ENCODE results near the gene NRBF2.

Gene NRBF2

DNA sequence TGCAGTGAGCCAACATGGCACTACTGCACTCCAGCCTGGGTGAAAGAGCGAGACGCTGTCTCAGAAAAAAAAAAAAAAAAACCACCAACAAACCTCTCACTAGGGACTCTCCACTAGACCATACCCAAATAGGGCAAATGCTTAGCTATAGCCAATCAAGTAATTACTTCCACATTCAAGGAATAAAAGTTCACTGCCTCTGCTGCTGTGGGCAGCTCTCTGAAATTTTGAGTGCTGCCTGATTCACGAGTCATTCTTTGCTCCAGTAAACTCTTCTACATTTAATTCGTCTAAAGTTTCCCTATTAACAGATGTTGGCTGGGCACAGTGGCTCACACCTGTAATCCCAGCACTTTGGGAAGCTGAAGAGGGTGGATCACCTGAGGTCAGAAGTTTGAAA lies 4.7 kb upstream of the NRBF2 start:
- H3K4me1 ChIP-seq (ENCODE audit: insufficient read depth, low read length, poor library complexity, severe bottlenecking): no peaks in the 10 kb centered on the region
- peaks cover under 1% of the 10 kb centered on the region; the same call in 1 of the 2 replicates for H3K79me2 ChIP-seq (ENCODE audit: insufficient read depth, low read length)
- no peaks in the 10 kb centered on the region for H4K20me1 ChIP-seq (ENCODE audit: insufficient read depth, low read length, poor library complexity, severe bottlenecking)
- H3F3A ChIP-seq (ENCODE audit: low read depth): no peaks in the 10 kb centered on the region
- no peak overlapping the region for H2AFZ ChIP-seq (ENCODE audit: low read length)
- H3K9me3 ChIP-seq (ENCODE audit: insufficient read depth, low read depth, low read length): no peaks in the 10 kb centered on the region
- peaks cover 74% of the 10 kb centered on the region for H3K27me3 ChIP-seq (ENCODE audit: insufficient read depth, low read length, poor library complexity, severe bottlenecking)
- no peak overlapping the region for H3K4me3 ChIP-seq (ENCODE audit: low read length, poor library complexity, severe bottlenecking)
- H3K36me3 ChIP-seq (ENCODE audit: insufficient read depth, low read length): no peaks in the 10 kb centered on the region
- no peak overlapping the region for H3K4me2 ChIP-seq (ENCODE audit: low read depth, low read length, poor library complexity, severe bottlenecking)
- TF ChIP-seq EZH2phosphoT487 (IDR thresholded peaks at IDR 0.05; ENCODE audit: borderline replicate concordance) (no peak), CTCF (conservative IDR thresholded peaks at IDR 0.05; ENCODE audit: low read length) (no peak)
- H3K9me2 ChIP-seq (replicated peaks; ENCODE audit: low read depth, low read length): no peaks in the 10 kb centered on the region
- H3K9ac ChIP-seq (ENCODE audit: low read depth, low read length, poor library complexity, severe bottlenecking): no peak overlapping the region

GRCh38 chr10:63129888-63130287 lies 3.2 kb upstream of the NRBF2 start:
- TF ChIP-seq EZH2phosphoT487 (IDR thresholded peaks at IDR 0.05; ENCODE audit: borderline replicate concordance) (no peak), CTCF (conservative IDR thresholded peaks at IDR 0.05; ENCODE audit: low read length) (no peak)
- H3F3A ChIP-seq (ENCODE audit: low read depth): no peaks in the 10 kb centered on the region
- no peak overlapping the region for H3K4me2 ChIP-seq (ENCODE audit: low read depth, low read length, poor library complexity, severe bottlenecking)
- H2AFZ ChIP-seq (ENCODE audit: low read length): no peak overlapping the region
- H3K9me3 ChIP-seq (ENCODE audit: insufficient read depth, low read depth, low read length): no peaks in the 10 kb centered on the region
- peaks cover 12% of the 10 kb centered on the region for H3K4me1 ChIP-seq (ENCODE audit: insufficient read depth, low read length, poor library complexity, severe bottlenecking)
- no peak overlapping the region for H3K9ac ChIP-seq (ENCODE audit: low read depth, low read length, poor library complexity, severe bottlenecking)
- H3K27me3 ChIP-seq (ENCODE audit: insufficient read depth, low read length, poor library complexity, severe bottlenecking): peaks cover 74% of the 10 kb centered on the region
- no peaks in the 10 kb centered on the region for H3K9me2 ChIP-seq (replicated peaks; ENCODE audit: low read depth, low read length)
- peaks cover 15% of the 10 kb centered on the region for H3K79me2 ChIP-seq (ENCODE audit: insufficient read depth, low read length)
- H3K4me3 ChIP-seq (ENCODE audit: low read length, poor library complexity, severe bottlenecking): no peak overlapping the region
- no peaks in the 10 kb centered on the region for H3K36me3 ChIP-seq (ENCODE audit: insufficient read depth, low read length)
- peaks cover 13% of the 10 kb centered on the region for H4K20me1 ChIP-seq (ENCODE audit: insufficient read depth, low read length, poor library complexity, severe bottlenecking)

GRCh38 chr10:63132651-63133055 lies 475 bp upstream of the NRBF2 start:
- TF ChIP-seq EZH2phosphoT487 (IDR thresholded peaks at IDR 0.05; ENCODE audit: borderline replicate concordance) (no peak), CTCF (conservative IDR thresholded peaks at IDR 0.05; ENCODE audit: low read length) (0 out of 2 replicates have a peak, but pooled peaks have one; percentile 17)
- no peaks in the 10 kb centered on the region for H3F3A ChIP-seq (ENCODE audit: low read depth)
- no peaks in the 10 kb centered on the region for H3K36me3 ChIP-seq (ENCODE audit: insufficient read depth, low read length)
- H3K79me2 ChIP-seq (ENCODE audit: insufficient read depth, low read length): peaks cover 43% of the 10 kb centered on the region
- H3K4me2 ChIP-seq (ENCODE audit: low read depth, low read length, poor library complexity, severe bottlenecking): peak overlapping the region; percentile 63
- H3K9me2 ChIP-seq (replicated peaks; ENCODE audit: low read depth, low read length): no peaks in the 10 kb centered on the region
- peaks cover 31% of the 10 kb centered on the region for H4K20me1 ChIP-seq (ENCODE audit: insufficient read depth, low read length, poor library complexity, severe bottlenecking)
- H2AFZ ChIP-seq (ENCODE audit: low read length): peak overlapping the region; percentile 87
- no peaks in the 10 kb centered on the region for H3K9me3 ChIP-seq (ENCODE audit: insufficient read depth, low read depth, low read length)
- peak overlapping the region; percentile 93 for H3K4me3 ChIP-seq (ENCODE audit: low read length, poor library complexity, severe bottlenecking)
- peaks cover 51% of the 10 kb centered on the region for H3K27me3 ChIP-seq (ENCODE audit: insufficient read depth, low read length, poor library complexity, severe bottlenecking)
- H3K9ac ChIP-seq (ENCODE audit: low read depth, low read length, poor library complexity, severe bottlenecking): no peak overlapping the region
- H3K4me1 ChIP-seq (ENCODE audit: insufficient read depth, low read length, poor library complexity, severe bottlenecking): peaks cover 34% of the 10 kb centered on the region
